T-helper 2 cell (primary cell): ENCODE results near the gene TFF1.
A peak's percentile ranks its signal among the peaks of the same experiment; 100 is the strongest.

Experiments
- DNase-seq, 5 experiments: peaks; one replicate each; pipeline versions ENCODE4 v3.0.0 to v3.0.0-alpha.2; 2012 to 2022

The TFF1 gene

DNA sequence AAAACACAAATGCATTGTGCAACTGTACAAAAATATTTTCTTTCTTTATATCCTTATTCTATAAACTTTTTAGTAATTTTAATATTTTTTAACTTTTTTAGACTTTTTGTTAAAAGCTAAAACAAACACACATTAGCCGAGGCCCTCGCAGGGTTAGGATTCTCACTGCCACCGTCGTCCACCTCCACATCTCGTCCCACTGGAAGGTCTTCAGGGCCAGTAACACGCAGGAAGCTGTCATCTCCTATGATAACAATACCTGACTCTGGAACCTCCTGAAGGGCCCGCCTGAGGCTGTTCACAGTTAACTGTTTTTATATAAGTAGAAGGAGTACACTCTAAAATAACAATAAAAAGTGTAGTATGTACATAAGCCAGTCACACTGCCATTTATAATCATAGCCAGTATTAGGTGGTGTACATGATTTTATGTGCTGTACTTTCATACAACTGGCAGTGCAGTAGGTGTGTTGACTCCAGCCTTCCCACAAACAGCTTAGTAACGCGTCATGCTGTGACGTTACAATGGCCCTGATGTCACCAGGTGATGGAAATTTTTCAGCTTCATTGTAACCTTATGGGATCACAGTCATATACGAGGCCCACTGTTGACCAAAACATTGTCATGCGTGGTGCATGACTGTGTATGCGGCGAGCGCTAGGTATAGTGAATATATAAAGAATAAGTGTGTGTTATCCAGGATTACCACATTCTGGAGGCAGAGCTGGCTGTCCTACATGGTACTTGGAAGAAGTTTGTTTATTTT, 24.4 kb downstream of the TFF1 start:
- DNase-seq, result no peak

DNA sequence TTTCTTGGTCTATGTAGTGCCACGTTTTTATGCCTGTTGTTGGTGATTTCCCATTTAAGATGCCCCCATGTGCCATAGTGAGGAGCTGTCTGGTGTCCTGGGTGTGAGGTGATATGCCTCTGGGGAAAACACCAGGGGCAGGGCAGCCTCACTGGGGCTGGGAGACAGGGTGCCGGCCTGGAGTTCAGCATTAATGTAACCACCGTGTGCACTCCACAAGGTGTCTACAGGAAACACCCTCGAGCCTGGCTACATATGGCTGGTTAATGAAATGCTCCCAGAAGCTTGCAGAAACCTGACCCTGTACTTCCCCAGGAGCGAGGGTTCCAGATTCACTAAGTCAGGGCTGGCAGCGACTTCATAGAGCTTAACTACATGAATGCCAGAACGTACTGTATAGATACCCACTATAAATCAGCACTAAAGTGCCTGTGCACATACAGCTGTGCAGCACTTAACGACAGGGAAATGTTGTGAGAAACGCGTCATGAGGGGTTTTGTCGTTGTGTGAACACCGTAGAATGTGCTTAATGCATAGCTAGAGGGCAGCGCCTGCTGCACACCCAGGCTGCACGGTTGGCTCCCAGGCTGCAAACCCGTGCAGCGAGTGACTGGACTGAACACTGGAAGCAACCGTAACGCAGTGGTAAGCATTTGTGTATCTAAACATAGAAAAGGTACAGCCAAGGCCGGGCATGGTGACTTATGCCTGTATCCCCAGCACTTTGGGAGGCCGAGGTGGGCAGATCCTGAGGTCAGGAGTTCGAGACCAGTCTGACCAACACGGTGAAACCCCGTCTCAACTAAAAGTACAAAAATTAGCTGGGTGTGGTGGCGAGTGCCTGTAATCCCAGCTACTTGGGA, 25.9 kb downstream of the TFF1 start:
- no peak for DNase-seq

DNA sequence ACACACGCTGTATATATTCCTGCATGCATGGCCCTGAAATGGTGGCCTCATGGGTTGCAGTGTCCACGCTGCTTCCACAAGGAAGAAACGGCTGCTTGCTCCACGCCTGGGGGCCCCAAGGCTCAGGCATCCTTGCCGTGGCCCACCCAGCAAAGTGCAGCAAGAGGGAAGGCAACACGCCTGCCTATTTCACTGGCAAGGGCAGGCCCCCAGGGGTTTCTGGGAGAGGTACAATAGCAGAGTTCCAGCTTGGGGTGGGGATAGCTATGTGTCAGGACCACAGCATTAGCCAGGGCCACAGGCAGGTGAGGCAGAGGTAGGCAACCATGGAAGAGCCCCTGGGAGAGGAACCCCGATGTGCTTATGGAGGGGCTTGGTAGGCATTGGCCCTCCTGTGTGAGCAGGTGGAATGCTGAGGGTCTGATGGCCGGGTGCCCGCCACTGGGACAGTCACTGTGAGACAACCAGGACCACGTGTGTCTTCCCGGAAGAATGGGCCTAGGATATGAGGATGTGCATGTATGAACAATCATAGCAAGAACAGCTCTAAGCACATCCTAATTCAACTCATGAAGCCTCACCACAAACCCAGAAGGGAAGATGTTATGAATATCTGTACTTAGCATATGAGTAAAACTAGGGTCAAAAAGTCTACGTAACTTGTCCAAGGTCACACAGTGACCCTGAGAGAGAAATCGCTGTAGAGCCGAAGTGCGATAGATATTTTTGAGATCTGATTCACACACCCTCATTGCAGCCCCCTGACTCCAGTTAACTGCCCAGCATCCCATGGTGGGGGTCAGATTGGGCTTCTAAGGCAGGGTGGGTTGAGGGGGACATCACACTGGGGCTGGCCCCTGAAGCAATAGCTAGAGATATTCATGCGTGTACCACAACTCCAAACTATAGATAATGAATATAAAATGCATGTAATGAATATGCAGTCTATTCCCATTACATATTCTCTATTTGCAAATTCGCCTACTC, 27.3 kb downstream of the TFF1 start:
- peak in 1 of 5 experiments; percentile 82 for DNase-seq

DNA sequence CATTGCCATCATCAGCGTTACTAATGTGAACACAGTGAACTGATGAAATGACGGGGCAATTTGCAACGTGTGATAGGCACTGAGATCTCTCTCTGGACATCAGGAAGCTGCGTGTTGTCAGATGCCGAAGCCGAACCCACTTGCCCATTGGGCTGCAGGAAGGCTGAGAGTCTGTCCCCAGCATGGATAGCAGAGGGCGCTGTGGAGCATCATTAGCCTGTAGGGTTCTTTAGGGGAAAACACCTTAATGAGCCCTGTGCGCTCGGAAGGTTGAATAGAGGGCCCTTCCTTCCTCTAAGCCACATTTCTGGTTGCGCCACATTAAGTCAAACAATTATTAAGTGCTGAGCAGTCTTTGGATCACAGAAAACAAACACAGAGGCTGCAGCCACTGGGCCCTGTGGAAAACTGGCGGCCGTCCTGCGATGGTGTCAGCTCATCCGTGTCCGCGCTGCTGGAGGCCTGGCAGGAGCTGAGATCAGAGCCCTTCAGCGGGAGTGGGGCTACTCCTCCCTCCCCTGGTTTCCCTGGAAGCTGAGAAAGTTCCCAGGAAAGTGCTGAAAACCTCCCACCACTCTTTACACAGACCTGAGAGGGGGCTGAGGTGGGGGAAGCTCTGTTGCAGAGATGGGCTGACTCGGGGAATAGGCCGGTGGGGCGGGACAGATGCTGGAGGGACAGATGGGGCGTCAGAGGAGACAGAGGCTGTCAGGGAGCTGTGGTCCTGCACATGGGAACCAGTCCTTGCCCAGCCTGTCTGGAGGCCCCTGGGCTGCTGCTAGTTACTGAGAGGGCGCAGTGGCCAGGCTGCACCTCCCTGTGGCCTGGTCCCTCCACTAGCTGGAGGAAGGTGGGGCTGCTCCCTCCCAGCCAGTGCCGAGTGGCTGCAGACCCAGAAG, 28.3 kb downstream of the TFF1 start:
- DNase-seq, result peak; percentile 51 to 81 (median 73)

DNA sequence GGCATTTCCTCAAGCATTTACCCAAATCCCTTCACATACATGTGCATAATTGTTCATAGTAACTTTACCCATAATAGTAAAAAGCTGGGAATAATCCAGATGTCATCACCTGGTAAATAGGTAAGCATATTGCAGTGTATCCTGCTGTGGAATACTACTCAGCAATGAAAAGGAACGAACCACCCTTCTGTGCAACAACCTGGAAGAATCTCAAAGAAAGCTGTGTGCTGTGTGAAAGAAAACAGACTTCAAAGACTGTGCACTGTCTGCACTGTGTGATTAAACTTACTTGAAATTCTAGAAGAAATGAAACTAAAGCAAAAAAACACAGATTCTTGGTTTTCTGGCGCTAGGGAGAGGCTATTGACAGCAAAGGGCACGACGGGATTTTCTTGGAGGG, 29.1 kb downstream of the TFF1 start:
- no peak for DNase-seq

DNA sequence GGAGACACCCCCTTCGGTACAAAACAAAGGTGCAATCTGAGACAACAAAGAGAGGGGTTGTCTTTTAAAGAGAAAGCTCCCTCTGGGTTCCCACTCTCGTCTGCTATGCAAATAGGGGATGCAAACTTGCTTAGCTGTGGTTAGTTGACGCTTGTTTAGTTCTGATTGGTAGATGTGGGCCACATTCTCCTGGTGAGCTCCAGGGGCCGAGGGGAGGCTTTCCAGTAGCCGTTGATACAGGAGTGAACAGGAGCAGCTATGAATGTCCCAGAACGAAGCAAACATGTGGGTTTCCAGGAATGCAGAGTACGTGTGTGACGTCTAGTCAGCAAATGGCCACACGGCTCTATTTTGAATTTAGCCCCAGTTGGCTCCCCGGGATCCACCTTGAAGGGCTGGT, 30.3 kb downstream of the TFF1 start:
- no peak for DNase-seq

DNA sequence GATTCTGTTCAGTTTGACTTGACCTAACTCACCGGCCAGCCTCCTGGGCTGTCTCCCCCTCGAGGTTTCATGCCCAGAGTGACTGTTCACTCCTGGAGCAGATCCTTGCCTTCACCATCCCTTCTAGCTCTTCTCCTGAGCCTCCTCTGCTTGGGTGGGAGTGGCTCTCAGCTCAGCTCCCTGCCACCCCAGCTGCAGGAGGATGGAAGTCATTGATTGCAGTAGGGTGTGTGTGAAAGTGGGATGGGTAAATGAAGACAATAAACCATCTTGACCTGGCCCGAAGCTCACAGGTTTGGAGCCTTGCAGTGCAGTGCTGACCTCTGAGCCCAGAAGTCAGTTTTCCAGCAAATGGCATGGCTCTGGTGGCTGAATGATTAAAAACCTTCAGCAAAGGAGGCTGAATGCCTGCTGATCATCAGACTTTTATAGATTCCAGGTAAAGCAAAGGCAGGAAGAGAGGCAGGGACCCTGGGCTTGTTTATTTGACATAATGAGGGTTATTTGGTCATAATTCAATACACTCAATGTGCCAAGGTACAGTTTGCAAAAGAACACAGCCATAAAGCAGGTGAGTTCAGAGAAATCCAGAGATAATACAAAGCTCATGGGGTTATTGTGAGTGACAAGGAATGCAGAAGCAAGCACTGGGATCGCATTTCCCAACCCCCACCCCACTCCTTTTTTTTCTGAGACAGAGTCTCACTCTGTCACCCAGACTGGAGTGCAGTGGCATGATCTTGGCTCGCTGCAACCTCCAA, 33.6 kb downstream of the TFF1 start:
- DNase-seq, result no peak

DNA sequence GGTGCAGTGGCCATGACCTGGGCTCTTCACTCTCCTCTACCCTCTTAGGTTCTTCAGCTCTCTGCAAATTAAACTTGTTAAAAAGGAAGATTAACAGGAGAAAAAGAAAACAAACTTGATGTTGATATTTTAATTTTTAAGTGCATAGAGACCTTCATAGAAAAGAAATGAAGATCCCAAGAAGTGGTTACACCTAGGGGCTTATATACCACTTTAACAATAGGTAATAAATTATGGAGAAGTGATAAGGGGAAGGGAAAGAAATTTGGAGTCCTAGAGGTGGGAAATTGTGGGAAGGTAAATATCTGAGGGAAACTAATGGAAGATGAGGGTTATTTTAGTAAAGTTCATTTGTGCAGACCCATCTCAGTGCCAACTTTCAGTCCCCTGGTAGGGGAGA, 34.7 kb downstream of the TFF1 start:
- DNase-seq, result no peak

DNA sequence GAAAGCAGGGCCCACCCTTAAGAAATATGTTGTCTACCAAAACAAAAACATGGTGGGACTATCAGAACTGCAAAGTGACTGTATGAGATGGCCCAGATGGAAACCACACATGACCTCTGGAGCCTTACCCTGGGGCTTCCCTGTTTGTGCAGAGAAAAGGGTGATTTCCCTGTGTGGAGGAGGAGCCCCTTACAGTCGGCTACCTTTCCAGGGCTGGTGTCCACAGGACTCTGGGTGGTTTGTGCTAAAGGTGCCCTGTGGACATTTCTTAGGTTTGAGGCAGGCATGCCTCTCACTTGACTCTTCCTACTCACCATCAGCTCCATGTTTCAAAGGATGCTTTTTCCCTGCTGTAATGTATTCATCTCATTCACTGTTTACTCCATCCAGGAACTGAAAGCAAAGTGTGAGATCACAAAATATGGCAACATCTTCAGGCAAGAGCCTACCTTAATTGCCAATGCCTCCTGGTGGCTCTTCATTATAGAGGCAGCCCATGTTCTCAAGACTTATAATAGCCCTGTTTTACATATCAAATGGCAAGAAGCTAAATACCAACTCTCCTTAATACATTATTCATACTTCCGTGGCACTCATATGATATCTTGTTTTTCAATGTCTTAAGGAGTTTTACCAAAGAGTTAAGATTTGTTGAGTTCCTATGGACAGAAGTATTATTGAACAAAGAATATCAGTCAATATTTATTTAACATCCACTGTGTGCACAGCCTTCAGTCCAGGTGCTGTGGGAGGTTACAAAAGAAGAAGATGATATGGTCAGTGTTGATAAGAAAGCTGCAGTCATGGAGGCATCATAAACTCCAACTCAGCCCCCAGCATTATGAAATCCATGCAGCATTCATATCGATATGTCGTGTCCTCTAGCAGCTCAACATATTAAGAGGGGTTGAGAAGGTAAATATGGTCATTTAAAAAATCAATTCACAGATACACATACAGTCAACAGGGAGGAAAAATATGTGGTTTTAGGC, 35.7 kb downstream of the TFF1 start:
- no peak for DNase-seq

DNA sequence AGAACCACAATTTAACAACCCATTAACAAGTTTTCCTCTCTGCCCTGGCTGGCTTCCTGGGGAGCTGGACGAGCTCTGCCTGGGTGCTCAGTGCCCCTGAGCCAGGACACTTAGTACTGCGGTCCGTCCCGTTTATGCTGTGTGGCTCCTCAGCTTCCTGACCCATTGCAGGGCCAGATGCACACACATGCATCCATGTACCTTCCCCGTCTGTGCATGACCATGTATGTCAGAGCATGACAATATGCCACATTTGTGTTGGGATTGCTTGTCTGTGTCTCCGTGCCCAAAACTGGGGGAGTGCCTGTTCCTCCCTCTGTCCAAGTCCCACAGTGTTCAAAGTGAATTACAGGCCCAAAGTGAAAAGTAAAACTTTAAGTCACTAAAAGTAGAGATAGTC, 41.4 kb downstream of the TFF1 start:
- no peak for DNase-seq

DNA sequence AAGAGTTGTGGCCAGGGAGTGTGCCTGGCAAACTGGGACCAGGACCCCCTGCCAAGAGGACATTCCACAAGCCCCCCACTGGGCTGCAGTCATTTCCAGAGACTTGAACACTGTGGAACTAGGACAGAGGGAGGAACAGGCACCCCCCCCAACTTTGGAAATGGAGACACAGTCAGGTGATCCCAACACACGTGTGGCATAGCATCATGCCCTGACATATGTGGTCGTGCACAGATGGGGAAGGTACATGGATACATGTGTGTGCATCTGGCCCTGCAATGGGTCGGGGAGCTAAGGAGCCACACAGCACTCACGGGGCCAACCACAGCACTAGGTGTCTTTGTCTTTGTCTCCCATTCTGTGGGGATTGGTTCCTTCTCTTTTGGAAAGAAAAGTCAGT, 44.5 kb downstream of the TFF1 start:
- no peak for DNase-seq

DNA sequence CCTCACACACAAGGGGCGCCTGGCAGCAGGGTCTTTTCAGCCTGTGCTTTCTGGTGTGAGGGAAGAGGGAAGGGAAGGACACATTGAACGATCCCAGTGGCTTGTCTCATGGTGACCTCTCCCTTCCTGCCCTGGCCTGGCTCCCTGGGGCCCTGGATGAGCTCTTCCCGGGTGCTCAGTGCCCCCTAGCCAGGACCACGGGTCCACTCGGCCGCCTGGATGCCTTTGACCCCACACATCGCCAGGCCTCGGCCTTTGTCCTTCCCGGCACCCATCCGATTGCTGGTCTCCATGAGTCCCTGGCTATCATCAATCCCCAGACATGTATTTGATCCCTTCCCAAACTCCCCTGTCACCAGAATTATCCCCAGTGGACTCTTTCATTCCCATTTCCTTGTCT, 45.1 kb downstream of the TFF1 start:
- DNase-seq, result no peak

DNA sequence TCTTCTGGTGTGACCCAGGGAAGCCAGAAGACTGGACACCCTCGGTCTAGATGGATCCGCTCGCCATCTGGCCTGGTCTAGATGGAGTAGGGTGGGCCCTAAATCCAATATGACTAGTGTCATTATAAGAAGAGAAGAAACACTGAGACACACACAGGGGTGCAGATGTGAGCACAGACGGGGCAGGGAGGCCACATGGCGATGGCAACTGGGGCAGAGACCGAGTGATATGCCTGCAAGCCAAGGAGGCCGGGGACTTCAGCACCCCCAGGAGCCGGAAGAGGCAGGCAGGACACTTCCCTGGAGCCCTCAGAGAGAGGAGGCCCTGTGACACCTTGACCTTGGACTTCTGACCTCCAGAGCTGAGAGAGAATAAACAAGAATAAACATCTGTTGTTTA, 45.5 kb downstream of the TFF1 start:
- DNase-seq, result no peak

DNA sequence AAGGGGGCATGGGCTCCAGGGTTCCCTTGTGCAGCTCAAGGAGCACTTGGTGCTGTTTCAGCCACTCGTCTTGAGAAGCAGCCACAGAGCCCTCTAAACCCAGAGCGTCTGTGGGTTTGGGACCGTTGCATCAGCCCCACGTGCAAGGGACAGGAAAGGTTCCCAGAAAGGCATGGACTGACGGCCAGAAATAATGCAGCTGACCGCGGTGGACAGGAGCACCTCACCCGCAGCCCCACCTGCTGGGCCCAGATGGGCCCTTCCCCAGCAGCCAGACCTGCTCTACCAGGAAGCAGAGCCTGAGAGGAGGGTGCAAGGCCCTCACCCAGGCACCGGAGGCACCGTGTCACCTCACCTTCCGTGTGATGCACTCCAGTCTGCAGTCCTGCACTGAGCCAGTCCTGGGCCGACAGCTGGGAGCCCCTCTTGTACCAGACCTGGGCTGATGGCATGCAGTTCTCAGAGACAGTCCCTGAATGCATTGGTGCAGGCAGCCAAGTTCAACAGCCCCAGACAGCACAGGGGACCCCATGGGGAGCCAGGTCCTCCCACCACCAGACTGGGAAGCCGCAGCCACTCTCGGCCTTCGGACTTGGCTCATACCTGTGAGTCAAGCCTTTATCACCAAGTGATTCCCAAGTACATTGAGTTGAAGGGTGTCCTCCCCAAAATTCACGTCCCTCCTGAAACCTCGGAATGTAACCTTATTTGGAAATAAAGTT, 46.3 kb downstream of the TFF1 start:
- DNase-seq, result no peak

DNA sequence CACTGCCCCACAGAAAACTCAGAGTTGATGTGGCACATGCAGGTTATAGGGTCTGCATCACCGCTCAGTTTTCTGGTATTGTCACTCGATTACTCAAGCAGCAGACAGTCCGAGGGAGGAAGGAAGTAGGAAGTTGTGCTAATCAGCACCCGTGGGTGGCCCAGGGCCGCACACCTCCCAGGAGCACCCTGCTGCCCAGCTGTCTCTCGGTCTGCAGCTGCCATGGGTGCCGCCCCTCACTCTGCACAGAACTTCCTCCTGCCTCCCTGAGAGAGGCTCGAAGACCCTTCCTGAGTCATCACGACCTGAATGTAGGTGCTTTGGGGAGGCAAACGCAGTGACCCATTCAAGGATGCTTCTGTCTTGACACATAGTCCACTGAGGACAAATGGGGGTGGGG, 47.0 kb downstream of the TFF1 start:
- DNase-seq, result no peak

DNA sequence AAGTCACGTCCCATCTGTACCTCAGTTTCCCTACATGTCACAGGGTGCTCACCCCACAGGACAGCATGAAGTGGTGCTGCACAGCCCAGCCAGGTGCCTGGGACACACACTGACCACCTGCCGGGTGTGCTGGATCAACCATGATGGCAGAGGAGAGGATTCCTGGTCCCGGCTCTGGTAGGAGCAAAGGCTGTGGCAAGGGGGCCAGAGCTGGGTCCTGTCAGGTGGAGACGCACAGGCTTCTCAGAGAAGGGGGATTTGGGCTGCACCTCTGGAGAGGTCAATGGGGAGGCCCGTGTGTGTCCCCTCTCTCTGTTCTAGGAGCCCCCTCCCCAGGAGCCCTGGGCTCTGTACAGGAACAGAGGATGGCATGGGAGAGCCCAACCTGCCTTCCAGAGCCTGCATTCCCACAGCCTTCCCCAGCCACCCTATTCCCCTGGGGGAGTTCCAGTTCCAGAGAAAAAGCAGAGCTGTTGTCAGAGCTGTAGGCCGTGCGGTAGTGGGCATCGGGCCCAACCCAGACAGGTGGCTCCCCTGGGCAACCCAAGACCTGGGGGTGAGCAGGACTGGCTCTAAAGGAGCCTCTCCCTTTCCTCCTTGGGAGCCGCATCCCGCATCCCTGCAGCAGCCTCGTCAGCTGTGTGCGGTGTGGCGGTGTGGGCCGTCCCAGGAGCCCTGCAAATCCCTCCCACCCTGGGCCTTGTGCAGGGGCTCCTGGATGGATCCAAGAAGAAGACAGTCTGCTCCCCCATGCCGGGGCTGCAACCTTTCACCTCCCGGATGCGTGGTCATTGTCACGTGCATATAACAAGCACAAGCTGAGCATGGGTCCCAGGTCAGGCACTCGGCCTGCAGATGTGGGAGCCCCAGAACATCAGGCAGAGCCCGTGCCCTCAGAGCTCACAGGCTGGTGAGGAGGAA, 48.2 kb downstream of the TFF1 start:
- no peak for DNase-seq

DNA sequence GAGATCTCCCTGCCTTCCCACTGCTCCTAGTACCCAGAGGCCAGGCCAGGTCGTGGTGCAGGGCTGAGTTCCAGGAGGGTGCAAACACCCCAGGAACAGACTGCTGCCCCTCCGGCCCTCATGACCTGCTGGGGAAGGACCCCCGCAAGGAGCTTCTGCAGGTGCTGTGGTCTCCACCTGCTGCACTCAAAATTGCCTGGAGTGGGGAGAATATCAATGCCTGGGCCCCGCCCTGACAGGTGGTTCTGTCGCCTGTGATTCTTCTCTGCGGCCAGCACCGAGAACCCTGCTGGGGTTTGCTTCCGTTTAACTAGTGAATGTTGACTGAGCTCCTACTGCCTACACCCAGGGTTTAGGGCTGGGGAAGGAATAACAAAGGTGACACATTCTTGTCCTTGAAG, 49.0 kb downstream of the TFF1 start:
- DNase-seq, result no peak

DNA sequence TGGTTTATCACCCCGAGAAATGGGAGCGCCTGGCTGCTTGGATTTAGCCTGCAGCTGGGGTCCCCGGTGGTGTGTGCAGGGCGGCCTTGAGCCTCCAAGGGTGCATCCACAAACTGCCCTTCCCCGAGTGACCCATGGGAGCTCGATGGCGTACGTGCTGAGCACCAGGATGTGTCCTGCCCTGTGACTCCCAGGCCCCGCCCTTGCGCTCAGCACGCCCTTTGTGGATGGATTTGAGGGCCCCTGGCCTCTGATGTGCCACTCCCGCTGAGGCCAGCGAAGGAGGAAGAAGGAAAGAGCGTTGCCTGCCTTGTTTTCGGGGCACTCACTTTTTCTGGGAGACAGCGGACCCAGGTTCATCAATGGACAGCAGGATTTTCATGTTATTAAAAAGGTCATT, 49.4 kb downstream of the TFF1 start:
- DNase-seq, result no peak
